Uterus (tissue), 4 donors: ENCODE data around the gene GLB1L3. TPM values are rescaled to one million over a fixed set of nuclear protein-coding genes. Genes with fewer than 3 reads are reported as not detected.

Source experiments
- DNase-seq, 2 donors: peaks; one replicate each; pipeline ENCODE4 v3.0.0-alpha.2; 2019 to 2020
- H3K27ac ChIP-seq, 2 donors: fragments of 200-600 bp; sonication (generic); 1 replicate in 1 of 2; 2 replicates in 1 of 2; pipeline ENCODE4 v1.5.1; 2016 to 2018
- H3K27me3 ChIP-seq, 2 donors: fragments of 200-600 bp; sonication (generic); one replicate each; pipeline ENCODE4 v1.5.1; 2018 to 2019; ENCODE audit warnings: control low read depth in 1 of 2
- H3K36me3 ChIP-seq, 2 donors: fragments of 200-600 bp; sonication (generic); one replicate each; pipeline ENCODE4 v1.5.1; 2019; ENCODE audit warnings: control low read depth in 1 of 2
- H3K4me1 ChIP-seq, 2 donors: fragments of 200-600 bp; sonication (generic); one replicate each; pipeline ENCODE4 v1.5.1; 2018 to 2019; ENCODE audit warnings: control low read depth in 1 of 2
- H3K4me3 ChIP-seq, 2 donors: fragments of 200-600 bp; sonication (generic); 1 replicate in 1 of 2; 2 replicates in 1 of 2; pipeline ENCODE4 v1.5.1; 2018 to 2019; ENCODE audit warnings: mild to moderate bottlenecking in 1 of 2
- H3K9me3 ChIP-seq, 2 donors: fragments of 200-600 bp; sonication (generic); one replicate each; pipeline ENCODE4 v1.5.1; 2019; ENCODE audit warnings: control low read depth in 1 of 2
- CTCF ChIP-seq, 4 experiments: fragments of 200-600 bp in 2 of 4; fragments of 450-650 bp in 2 of 4; sonication (generic) in 2 of 4; IDR thresholded peaks; one replicate each; pipeline ENCODE4 v1.5.1; 2016 to 2019; ENCODE audit warnings: antibody characterized with exemption in 4 of 4, mild to moderate bottlenecking in 2 of 4, moderate library complexity in 1 of 4
- POLR2A ChIP-seq, 2 donors: fragments of 450-650 bp; IDR thresholded peaks; one replicate each; pipeline ENCODE4 v1.6.1; 2016; ENCODE audit warnings: antibody characterized with exemption in 2 of 2, mild to moderate bottlenecking in 1 of 2, moderate library complexity in 1 of 2
- intact Hi-C: fragments of 100-400 bp; cut with DNase I; formaldehyde crosslinking; loops from one replicate; pipeline ENCODE4 v1.15.1; 2023; ENCODE audit warnings: low total_unique reads
- total RNA-seq, 4 donors: library from RNA; depleted of rRNA in 3 of 4; stranded (reverse); fragments of >200 nt in 3 of 4; gene quantifications; one replicate each; pipeline versions ENCODE4 v1.1.0 to v1.2.4, GENCODE V29; 2014 to 2023
- donor health status: DM: yes; HTN: yes; CAD: no.

GLB1L3 gene
- total RNA-seq, 4 donors from 2014 or later = 1.4 to 7.2 TPM; not detected in 2

GRCh38 chr11:134244593-134244992 is 31.6 kb upstream of the GLB1L3 start:
- Histone ChIP-seq H3K27ac (no peak overlapping the region), H3K4me3 (no peak overlapping the region), H3K9me3 (no peaks in the 10 kb centered on the region), H3K27me3 (no peaks in the 10 kb centered on the region), H3K36me3 (no peaks in the 10 kb centered on the region), H3K4me1 (no peaks in the 10 kb centered on the region)
- intact Hi-C loops = no loop called here
- TF ChIP-seq CTCF (IDR thresholded peaks at IDR 0.05) (peak in 3 of 4 experiments; percentile 10 to 30 (median 22)), POLR2A (IDR thresholded peaks at IDR 0.05) (no peak)
- DNase-seq = no peak

- H3K4me3 ChIP-seq = no peak overlapping the region
- no peaks in the 10 kb centered on the region for H3K27me3 ChIP-seq
- intact Hi-C loops = no loop called here
- H3K27ac ChIP-seq = no peak overlapping the region
- H3K9me3 ChIP-seq = no peaks in the 10 kb centered on the region
- DNase-seq = no peak
- H3K36me3 ChIP-seq = no peaks in the 10 kb centered on the region
- no peak for TF ChIP-seq CTCF (IDR thresholded peaks at IDR 0.05)
- no peak for TF ChIP-seq POLR2A (IDR thresholded peaks at IDR 0.05)
- no peaks in the 10 kb centered on the region for H3K4me1 ChIP-seq
Measured at GRCh38 chr11:134245434-134245833, 30.7 kb upstream of the GLB1L3 start.

GRCh38 chr11:134246100-134246499 is 30.1 kb upstream of the GLB1L3 start:
- no peaks in the 10 kb centered on the region for H3K36me3 ChIP-seq
- H3K27me3 ChIP-seq = no peaks in the 10 kb centered on the region
- no peak overlapping the region for H3K27ac ChIP-seq

GRCh38 chr11:134246678-134247077 is 29.5 kb upstream of the GLB1L3 start:
- Histone ChIP-seq H3K27ac (no peak overlapping the region), H3K9me3 (no peaks in the 10 kb centered on the region), H3K36me3 (no peaks in the 10 kb centered on the region), H3K4me3 (no peak overlapping the region), H3K27me3 (no peaks in the 10 kb centered on the region), H3K4me1 (peaks cover 0 to 2% of the 10 kb centered on the region in 2 donors)
- intact Hi-C loops = no loop called here
- TF ChIP-seq POLR2A (IDR thresholded peaks at IDR 0.05) (no peak), CTCF (IDR thresholded peaks at IDR 0.05) (no peak)
- no peak for DNase-seq

More at GRCh38 chr11:134246100-134246499, 30.1 kb upstream of the GLB1L3 start:
- no peak for TF ChIP-seq CTCF (IDR thresholded peaks at IDR 0.05)
- no peak for TF ChIP-seq POLR2A (IDR thresholded peaks at IDR 0.05)
- Histone ChIP-seq H3K9me3 (no peaks in the 10 kb centered on the region), H3K4me3 (no peak overlapping the region), H3K4me1 (no peaks in the 10 kb centered on the region)
- no peak for DNase-seq
- intact Hi-C loops = no loop called here

GRCh38 chr11:134248910-134249480 is 27.2 kb upstream of the GLB1L3 start:
- DNase-seq = no peak
- H3K36me3 ChIP-seq = no peaks in the 10 kb centered on the region
- no peaks in the 10 kb centered on the region for H3K9me3 ChIP-seq
- no peak overlapping the region for H3K4me3 ChIP-seq
- TF ChIP-seq CTCF (IDR thresholded peaks at IDR 0.05) (no peak), POLR2A (IDR thresholded peaks at IDR 0.05) (no peak)
- H3K4me1 ChIP-seq = peaks cover 0 to 7% of the 10 kb centered on the region in 2 donors
- intact Hi-C loops = no loop called here
- H3K27ac ChIP-seq = no peak overlapping the region
- no peaks in the 10 kb centered on the region for H3K27me3 ChIP-seq
